ENCODE results near the gene SUPT6H.

DNA sequence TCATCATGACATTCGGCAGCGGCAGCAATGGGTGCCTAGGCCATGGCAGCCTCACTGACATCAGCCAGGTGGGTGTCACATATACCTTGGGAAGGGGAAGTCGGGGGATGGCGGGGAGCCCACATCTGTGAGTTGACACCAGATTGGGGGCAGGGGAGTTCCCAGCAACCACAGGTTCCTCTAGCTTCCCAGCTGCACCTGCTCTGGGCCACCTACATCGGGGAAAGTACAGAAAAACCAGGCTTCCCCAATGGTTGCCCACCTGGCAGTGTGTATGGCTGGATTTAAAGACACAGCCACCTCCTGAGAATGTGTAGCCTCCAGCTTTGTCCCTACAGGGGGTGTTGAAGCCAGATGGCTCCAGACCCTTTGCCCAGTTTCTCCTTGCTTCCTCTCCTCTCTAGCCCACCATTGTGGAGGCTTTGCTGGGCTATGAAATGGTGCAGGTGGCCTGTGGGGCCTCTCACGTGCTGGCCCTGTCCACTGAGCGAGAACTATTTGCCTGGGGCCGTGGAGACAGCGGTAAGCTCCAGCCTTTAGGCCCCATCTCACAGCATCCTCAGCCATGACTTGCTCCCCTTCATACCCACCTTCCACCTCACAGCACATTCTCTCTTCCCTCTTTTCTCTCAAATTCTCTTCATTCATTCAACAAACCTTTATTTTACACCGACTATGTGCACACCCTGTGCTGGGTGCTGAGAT is 76.8 kb downstream of the SUPT6H start:
- TF ChIP-seq POLR2A (IDR thresholded peaks at IDR 0.05): no peak
- TF ChIP-seq, protein P1, sequence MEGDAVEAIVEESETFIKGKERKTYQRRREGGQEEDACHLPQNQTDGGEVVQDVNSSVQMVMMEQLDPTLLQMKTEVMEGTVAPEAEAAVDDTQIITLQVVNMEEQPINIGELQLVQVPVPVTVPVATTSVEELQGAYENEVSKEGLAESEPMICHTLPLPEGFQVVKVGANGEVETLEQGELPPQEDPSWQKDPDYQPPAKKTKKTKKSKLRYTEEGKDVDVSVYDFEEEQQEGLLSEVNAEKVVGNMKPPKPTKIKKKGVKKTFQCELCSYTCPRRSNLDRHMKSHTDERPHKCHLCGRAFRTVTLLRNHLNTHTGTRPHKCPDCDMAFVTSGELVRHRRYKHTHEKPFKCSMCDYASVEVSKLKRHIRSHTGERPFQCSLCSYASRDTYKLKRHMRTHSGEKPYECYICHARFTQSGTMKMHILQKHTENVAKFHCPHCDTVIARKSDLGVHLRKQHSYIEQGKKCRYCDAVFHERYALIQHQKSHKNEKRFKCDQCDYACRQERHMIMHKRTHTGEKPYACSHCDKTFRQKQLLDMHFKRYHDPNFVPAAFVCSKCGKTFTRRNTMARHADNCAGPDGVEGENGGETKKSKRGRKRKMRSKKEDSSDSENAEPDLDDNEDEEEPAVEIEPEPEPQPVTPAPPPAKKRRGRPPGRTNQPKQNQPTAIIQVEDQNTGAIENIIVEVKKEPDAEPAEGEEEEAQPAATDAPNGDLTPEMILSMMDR (IDR thresholded peaks at IDR 0.05): no peak
- no peak for TF ChIP-seq EP300 (IDR thresholded peaks at IDR 0.05)
